Cardiac fibroblast (primary cell): ENCODE data around the gene TMEM14A.

ENCODE experiments used
- DNase-seq, 2 donors: peaks; one replicate each; pipeline versions ENCODE4 v3.0.0 to v3.0.0-alpha.2; 2010; ENCODE audit warnings: low read depth in 2 of 2
- H3K4me3 ChIP-seq, 2 donors: replicated peaks in 1 of 2; 1 replicate in 1 of 2; 2 replicates in 1 of 2; pipeline ENCODE4 v1.5.1; 2011; ENCODE audit warnings: low read depth in 2 of 2, low read length in 2 of 2, mild to moderate bottlenecking in 2 of 2, moderate library complexity in 1 of 2
- CTCF ChIP-seq: IDR thresholded peaks from one replicate; pipeline ENCODE4 v1.5.1; 2011; ENCODE audit warnings: low read depth, mild to moderate bottlenecking, low read length, inconsistent platforms

The TMEM14A gene

GRCh38 chr6:52670502-52671409 lies at the start of gene TMEM14A:
TSS of gene TMEM14A (plus strand) at chr6:52671113. CDS start at chr6:52677103, 5,990 bp downstream.
- no peak for TF ChIP-seq CTCF
- DNase-seq = peak; percentile 92 to 95
- peak within 1 kb of the TSS; percentile 74 to 77 for H3K4me3 ChIP-seq

- TF ChIP-seq CTCF = no peak
- DNase-seq = no peak
- no peak overlapping the region for H3K4me3 ChIP-seq
These were observed 49.3 kb upstream of the TMEM14A start for GRCh38 chr6:52621631-52622030.

- DNase-seq = no peak
- no peak overlapping the region for H3K4me3 ChIP-seq
- TF ChIP-seq CTCF = no peak
These were observed 48.1 kb upstream of the TMEM14A start for GRCh38 chr6:52622810-52623209.

- TF ChIP-seq CTCF = no peak
- DNase-seq = no peak
- no peak overlapping the region for H3K4me3 ChIP-seq
These were observed 38.9 kb upstream of the TMEM14A start for GRCh38 chr6:52632011-52632410.

GRCh38 chr6:52634211-52634610 lies 36.7 kb upstream of the TMEM14A start:
- peak in 1 of 2 donors; percentile 54 for DNase-seq
- H3K4me3 ChIP-seq = no peak overlapping the region
- no peak for TF ChIP-seq CTCF

- DNase-seq = peak in 1 of 2 donors; percentile 46
- TF ChIP-seq CTCF = no peak
- no peak overlapping the region for H3K4me3 ChIP-seq
These were observed 35.8 kb upstream of the TMEM14A start for GRCh38 chr6:52635049-52635577.
